ENCODE results near the gene FA2H. TPM values are rescaled to one million over a fixed set of nuclear protein-coding genes. Genes with fewer than 3 reads are reported as not detected.

Gene FA2H
- total and polyA plus RNA-seq, 2 of the 13 experiments (the other 11 are each of a cell fraction or from before 2014, with no cell fraction given): 0.20 TPM; not detected in 1

GRCh38 chr16:74710401-74710800 is 64.2 kb downstream of the FA2H start:
- CTCF ChIA-PET (ENCODE audit: low intra/inter-chr PET ratio, low total read pairs): interaction anchor here (1.2 to 2.1 kb wide), 4 partner anchors 16 to 153 kb away, joined by 3 to 26 read pairs (median 14); no protein-coding TSS in a partner anchor
- Histone ChIP-seq H3K4me3 (replicated peaks in 1 of 3; ENCODE audit: insufficient read depth in 1 of 3, low read depth in 2 of 3, low read length in 3 of 3) (no peak overlapping the region), H3K9ac (ENCODE audit: insufficient read depth, low read depth, low read length) (no peak overlapping the region), H3K4me2 (ENCODE audit: low read depth, low read length) (no peak overlapping the region), H2AFZ (ENCODE audit: low read length) (no peak overlapping the region), H3K9me3 (ENCODE audit: low read length) (no peaks in the 10 kb centered on the region), H4K20me1 (ENCODE audit: insufficient read depth, low read length) (no peaks in the 10 kb centered on the region), H3K27me3 (ENCODE audit: control insufficient read depth in 1 of 2, insufficient read depth in 2 of 2, low read length in 2 of 2) (peaks cover 6 to 26% of the 10 kb centered on the region in 2 experiments; a peak in 3 of 5 replicates), H3K4me1 (ENCODE audit: insufficient read depth, low read length) (peaks cover 8% of the 10 kb centered on the region), H3K79me2 (ENCODE audit: insufficient read depth, low read length) (no peaks in the 10 kb centered on the region), H3K36me3 (replicated peaks in 1 of 2; ENCODE audit: control insufficient read depth in 1 of 2, insufficient read depth in 2 of 2, low read length in 2 of 2) (no peaks in the 10 kb centered on the region), H3K27ac (ENCODE audit: extremely low read length, insufficient read depth, low read length) (no peak overlapping the region)
- intact Hi-C loops (cut with micrococcal nuclease; ENCODE audit: unreplicated experiment) (no loop called here), in situ Hi-C loops (cut with HindIII; ENCODE audit: extremely low pct_ligation_motif_present, low pct_unique_long_range_greater_than_20kb) (no loop called here)
- no peak for DNase-seq (ENCODE audit: low spot score)
- no peak for TF ChIP-seq ZNF512 (CRISPR knock-in tag; IDR thresholded peaks at IDR 0.05)
- no peak for TF ChIP-seq HNRNPK (IDR thresholded peaks at IDR 0.05; ENCODE audit: low read depth, low read length, poor library complexity, severe bottlenecking)
- TF ChIP-seq ZZZ3 (CRISPR knock-in tag; IDR thresholded peaks at IDR 0.05; ENCODE audit: borderline replicate concordance): no peak
- peak; percentile 28; the same call in 1 of the 2 replicates for TF ChIP-seq ZNF460 (CRISPR knock-in tag; IDR thresholded peaks at IDR 0.05; ENCODE audit: borderline replicate concordance)
- no peak for TF ChIP-seq TOE1 (CRISPR knock-in tag; IDR thresholded peaks at IDR 0.05)
- TF ChIP-seq ZNF138 (CRISPR knock-in tag; IDR thresholded peaks at IDR 0.05; ENCODE audit: low read depth): no peak
- no TSS peak for BruUV-seq (replicated peaks)
- WGBS (ENCODE audit: low lambda C conversion rate): 39% methylated on average over 8 of the region's 8 CpGs
- POLR2A ChIA-PET: no interaction called here
- no peak for ATAC-seq
- FAIRE-seq: no peak
